GM19467 (cell line): ENCODE data around the gene VWF.

Experiments
- ATAC-seq: cut with Tn5 transposase; IDR thresholded peaks from one replicate; pipeline ENCODE4 v1.9.1; 2021; ENCODE audit warnings: mild to moderate bottlenecking, moderate library complexity; ENCODE audit not compliant: unreplicated experiment

Gene VWF

GRCh38 chr12:6062757-6063735 lies 61.4 kb downstream of the VWF start:
- ATAC-seq, result no peak

- no peak for ATAC-seq
These were observed 62.1 kb downstream of the VWF start for GRCh38 chr12:6062395-6062756.

GRCh38 chr12:6061660-6062059 lies 62.8 kb downstream of the VWF start:
- ATAC-seq, result no peak

- ATAC-seq, result no peak
These were observed 64.5 kb downstream of the VWF start for GRCh38 chr12:6059860-6060565.

- no peak for ATAC-seq
These were observed 65.2 kb downstream of the VWF start for GRCh38 chr12:6059221-6059620.

GRCh38 chr12:6058481-6059161 lies 65.8 kb downstream of the VWF start:
- no peak for ATAC-seq

GRCh38 chr12:6057700-6058099 lies 66.8 kb downstream of the VWF start:
- no peak for ATAC-seq

GRCh38 chr12:6056406-6057240 lies 67.8 kb downstream of the VWF start:
- no peak for ATAC-seq

GRCh38 chr12:6053541-6053940 lies 70.9 kb downstream of the VWF start:
- no peak for ATAC-seq

GRCh38 chr12:6052940-6053329 lies 71.5 kb downstream of the VWF start:
- ATAC-seq, result no peak

GRCh38 chr12:6052206-6052939 lies 72.1 kb downstream of the VWF start:
- no peak for ATAC-seq

- ATAC-seq, result no peak
These were observed 74.5 kb downstream of the VWF start for GRCh38 chr12:6049992-6050391.

GRCh38 chr12:6049587-6049986 lies 74.9 kb downstream of the VWF start:
- ATAC-seq, result no peak

GRCh38 chr12:6047249-6048237 lies 76.9 kb downstream of the VWF start:
- ATAC-seq, result no peak

GRCh38 chr12:6046511-6047180 lies 77.8 kb downstream of the VWF start:
- ATAC-seq, result no peak

GRCh38 chr12:6045438-6045837 lies 79.0 kb downstream of the VWF start:
- no peak for ATAC-seq

GRCh38 chr12:6044082-6044481 lies 80.4 kb downstream of the VWF start:
- no peak for ATAC-seq

- no peak for ATAC-seq
These were observed 82.0 kb downstream of the VWF start for GRCh38 chr12:6042446-6042845.
